Prostate gland (tissue), 2 donors: Measurements from ENCODE around the gene KRTAP8-1. TPM values are rescaled to one million over a fixed set of nuclear protein-coding genes. Genes with fewer than 3 reads are reported as not detected.

Experiments used
- DNase-seq: peaks from one replicate; pipeline ENCODE4 v3.0.0-alpha.2; 2019; ENCODE audit warnings: low spot score
- H3K27ac ChIP-seq, 2 donors: fragments of 200-600 bp; sonication (generic); 2 replicates each; pipeline ENCODE4 v1.5.1; 2017 to 2019
- H3K27me3 ChIP-seq: fragments of 200-600 bp; sonication (generic); replicated peaks from 2 replicates; pipeline ENCODE4 v1.5.1; 2019; ENCODE audit not compliant: insufficient read depth
- H3K36me3 ChIP-seq, 2 donors: fragments of 200-600 bp; sonication (generic); 1 replicate in 1 of 2; 2 replicates in 1 of 2; pipeline versions ENCODE4 v1.5.1 to v1.8.1; 2017 to 2019
- H3K4me1 ChIP-seq: fragments of 200-600 bp; sonication (generic); replicated peaks from 2 replicates; pipeline ENCODE4 v1.5.1; 2019
- H3K4me3 ChIP-seq, 2 donors: fragments of 200-600 bp; sonication (generic); 2 replicates each; pipeline ENCODE4 v1.5.1; 2017 to 2019
- H3K9me3 ChIP-seq: fragments of 200-600 bp; sonication (generic); 2 replicates; pipeline ENCODE4 v1.5.1; 2017
- POLR2A ChIP-seq: fragments of 450-650 bp; IDR thresholded peaks from one replicate; pipeline ENCODE4 v1.6.1; 2016; ENCODE audit warnings: antibody characterized with exemption, mild to moderate bottlenecking
- POLR2AphosphoS5 ChIP-seq: sonication (generic); formaldehyde crosslinking; IDR thresholded peaks from one replicate; pipeline ENCODE4 v1.6.1; 2017; ENCODE audit warnings: antibody characterized with exemption
- WGBS: methylation state at CpG from one replicate; pipeline ENCODE4 v1.1.5; 2018; 5-methylcytosine and 5-hydroxymethylcytosine counted together
- intact Hi-C: fragments of 100-400 bp; cut with DNase I; formaldehyde crosslinking; loops from one replicate; pipeline ENCODE4 v1.14.2; 2022
- total RNA-seq, 2 donors: library from RNA; depleted of rRNA; stranded (reverse); fragments of >200 nt; gene quantifications; one replicate each; pipeline ENCODE4 v1.1.0, GENCODE V29; 2016
- TF ChIP-seq, protein P1 (sequence below), 4 experiments: fragments of 200-600 bp in 2 of 4; fragments of 450-650 bp in 2 of 4; sonication (generic) in 2 of 4; IDR thresholded peaks; 1 replicate in 3 of 4; 2 replicates in 1 of 4; pipeline ENCODE4 v1.5.1; 2016 to 2019; ENCODE audit warnings: antibody characterized with exemption in 4 of 4, mild to moderate bottlenecking in 2 of 4, moderate library complexity in 2 of 4

Gene KRTAP8-1
- total RNA-seq, 2 donors from 2014 or later = 2.7 TPM; not detected in 1

DNA sequence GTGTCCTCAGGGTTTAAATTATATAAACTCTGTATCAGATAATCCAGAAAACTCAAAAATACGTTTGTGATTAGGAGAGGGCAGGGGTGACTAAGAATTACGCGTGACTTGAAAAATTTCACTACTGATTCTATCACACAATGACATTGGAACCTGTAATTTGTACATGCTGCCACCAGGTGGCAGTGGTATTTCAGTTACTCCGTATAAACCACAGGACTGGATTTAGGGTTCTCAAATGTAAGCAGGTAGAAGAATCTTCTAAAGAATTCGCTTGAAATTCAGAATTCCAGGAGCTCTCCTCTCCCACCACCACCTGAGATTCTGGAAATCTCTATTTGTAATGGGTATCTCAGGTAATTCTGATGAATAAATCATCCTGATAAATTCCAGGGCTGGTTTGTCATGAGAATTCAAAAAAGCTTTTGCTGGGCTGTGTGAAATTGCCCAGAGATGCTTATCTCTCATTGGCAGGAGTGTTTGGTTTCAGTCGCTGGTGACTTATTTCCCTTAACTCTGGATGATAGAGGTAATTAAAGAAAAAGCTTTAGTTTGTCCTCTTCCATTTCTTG is 18.2 kb upstream of the KRTAP8-1 start:
- Histone ChIP-seq H3K36me3 (no peaks in the 10 kb centered on the region), H3K27ac (no peak overlapping the region), H3K9me3 (no peaks in the 10 kb centered on the region), H3K4me1 (no peaks in the 10 kb centered on the region), H3K27me3 (no peaks in the 10 kb centered on the region), H3K4me3 (no peak overlapping the region)
- DNase-seq = no peak
- 44% methylated on average over 6 of the region's 6 CpGs for WGBS
- TF ChIP-seq, protein P1, sequence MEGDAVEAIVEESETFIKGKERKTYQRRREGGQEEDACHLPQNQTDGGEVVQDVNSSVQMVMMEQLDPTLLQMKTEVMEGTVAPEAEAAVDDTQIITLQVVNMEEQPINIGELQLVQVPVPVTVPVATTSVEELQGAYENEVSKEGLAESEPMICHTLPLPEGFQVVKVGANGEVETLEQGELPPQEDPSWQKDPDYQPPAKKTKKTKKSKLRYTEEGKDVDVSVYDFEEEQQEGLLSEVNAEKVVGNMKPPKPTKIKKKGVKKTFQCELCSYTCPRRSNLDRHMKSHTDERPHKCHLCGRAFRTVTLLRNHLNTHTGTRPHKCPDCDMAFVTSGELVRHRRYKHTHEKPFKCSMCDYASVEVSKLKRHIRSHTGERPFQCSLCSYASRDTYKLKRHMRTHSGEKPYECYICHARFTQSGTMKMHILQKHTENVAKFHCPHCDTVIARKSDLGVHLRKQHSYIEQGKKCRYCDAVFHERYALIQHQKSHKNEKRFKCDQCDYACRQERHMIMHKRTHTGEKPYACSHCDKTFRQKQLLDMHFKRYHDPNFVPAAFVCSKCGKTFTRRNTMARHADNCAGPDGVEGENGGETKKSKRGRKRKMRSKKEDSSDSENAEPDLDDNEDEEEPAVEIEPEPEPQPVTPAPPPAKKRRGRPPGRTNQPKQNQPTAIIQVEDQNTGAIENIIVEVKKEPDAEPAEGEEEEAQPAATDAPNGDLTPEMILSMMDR (IDR thresholded peaks at IDR 0.05) = peak in 2 of 4 experiments; percentile 11 to 40
- TF ChIP-seq POLR2AphosphoS5 (no peak), POLR2A (no peak)
- intact Hi-C loops = no loop called here

DNA sequence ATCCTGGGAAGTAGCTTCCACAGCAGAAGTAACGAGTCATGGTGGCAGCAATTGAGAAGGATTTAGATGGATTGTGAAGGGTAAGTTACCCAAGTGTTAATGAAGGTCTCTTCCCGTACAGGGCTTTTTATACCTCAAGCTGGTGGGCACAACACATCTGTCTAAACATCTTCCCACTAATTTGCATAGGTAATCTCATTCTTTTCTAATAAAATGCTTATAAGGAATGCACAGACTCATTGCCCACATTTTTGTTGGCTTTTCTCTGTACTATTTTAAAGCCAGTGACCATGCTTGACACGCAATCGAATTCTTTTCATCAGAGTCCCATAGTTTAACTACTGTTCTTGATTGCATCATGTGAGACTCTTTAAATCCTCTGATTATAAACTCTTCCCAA is 16.6 kb upstream of the KRTAP8-1 start, which contains the start of gene KRTAP7-1:
Gene KRTAP7-1 (minus strand): TSS at position 101 of the 400 bp plus-strand sequence. CDS start 61 bp downstream, at position 40.
- Histone ChIP-seq H3K4me1 (no peaks in the 10 kb centered on the region), H3K27ac (no peak within 1 kb of the TSS), H3K27me3 (no peaks in the 10 kb centered on the region), H3K9me3 (no peaks in the 10 kb centered on the region), H3K36me3 (no peaks in the 10 kb centered on the region), H3K4me3 (no peak within 1 kb of the TSS)
- TF ChIP-seq POLR2A = no peak
- no peak for TF ChIP-seq POLR2AphosphoS5
- 68% methylated on average over 4 of the region's 4 CpGs for WGBS
- intact Hi-C loops = no loop called here
- no peak for DNase-seq

DNA sequence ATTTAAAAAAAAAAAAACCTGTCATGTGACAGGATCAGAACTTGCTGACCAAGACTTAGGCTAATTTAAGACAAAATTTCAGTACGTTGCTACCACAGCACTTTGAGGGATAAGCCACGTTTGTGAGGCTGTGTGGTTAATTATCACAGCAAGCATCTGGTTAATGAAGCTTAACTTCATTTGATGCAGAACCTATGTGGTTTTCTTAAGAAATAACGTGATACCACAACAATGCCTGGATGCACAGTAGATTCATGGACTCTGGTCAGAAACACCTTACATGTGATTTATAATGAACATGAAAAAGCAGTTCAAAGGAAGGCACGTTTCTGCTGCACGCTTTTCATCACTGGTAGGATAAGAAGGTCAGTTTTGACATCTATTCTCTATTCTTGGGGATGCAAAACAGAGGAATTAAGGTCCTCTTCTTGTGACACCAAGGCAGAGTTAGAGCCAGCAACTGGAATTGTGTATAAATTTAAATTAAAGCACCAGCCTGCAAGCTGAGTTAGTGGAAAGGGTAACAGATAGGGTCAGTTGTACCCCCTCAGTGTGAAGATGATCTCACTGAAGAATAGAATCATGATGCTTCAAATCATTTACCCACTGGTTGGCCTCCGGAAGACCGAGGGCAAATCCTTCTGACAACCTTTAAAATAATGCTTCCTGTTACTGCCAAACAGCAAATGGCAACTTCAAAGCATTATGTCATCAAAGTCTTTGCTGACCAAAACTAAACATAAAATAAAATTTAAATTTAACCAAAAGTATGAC is 6.0 kb upstream of the KRTAP8-1 start:
- no peak for DNase-seq
- H3K4me3 ChIP-seq = no peak overlapping the region
- 65% methylated on average over 7 of the region's 7 CpGs for WGBS
- H3K27ac ChIP-seq = no peak overlapping the region
- no peak for TF ChIP-seq POLR2A
- no peak for TF ChIP-seq POLR2AphosphoS5
- TF ChIP-seq, protein P1 (IDR thresholded peaks at IDR 0.05) = no peak
- intact Hi-C loops = no loop called here
- no peaks in the 10 kb centered on the region for H3K9me3 ChIP-seq
- no peaks in the 10 kb centered on the region for H3K27me3 ChIP-seq
- no peaks in the 10 kb centered on the region for H3K4me1 ChIP-seq
- H3K36me3 ChIP-seq = no peaks in the 10 kb centered on the region

DNA sequence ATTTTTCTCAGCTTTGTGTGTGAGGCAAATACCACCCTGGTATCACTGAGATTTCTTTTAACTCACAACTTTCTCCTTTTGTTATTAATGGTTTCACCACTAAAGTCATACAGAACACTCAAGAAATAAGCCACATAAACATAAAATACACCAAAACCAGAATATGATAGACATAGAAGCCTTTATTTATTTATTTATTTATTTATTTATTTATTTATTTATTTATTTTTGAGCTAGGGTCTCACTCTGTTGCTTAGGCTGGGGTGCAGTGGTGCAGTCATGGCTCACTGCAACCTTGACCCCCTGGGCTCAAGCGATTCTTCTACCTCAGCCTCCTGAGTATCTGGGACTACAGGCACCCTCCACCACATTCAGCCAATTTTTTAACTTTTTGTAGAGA is 12.5 kb downstream of the KRTAP8-1 start:
- Histone ChIP-seq H3K27me3 (no peaks in the 10 kb centered on the region), H3K27ac (no peak overlapping the region), H3K9me3 (no peaks in the 10 kb centered on the region), H3K4me3 (no peak overlapping the region), H3K36me3 (no peaks in the 10 kb centered on the region), H3K4me1 (no peaks in the 10 kb centered on the region)
- no peak for TF ChIP-seq POLR2AphosphoS5
- TF ChIP-seq POLR2A = no peak
- TF ChIP-seq, protein P1 (IDR thresholded peaks at IDR 0.05) = no peak
- no peak for DNase-seq
- intact Hi-C loops = no loop called here
- WGBS = 89% methylated on average over 1 of the region's 1 CpG

DNA sequence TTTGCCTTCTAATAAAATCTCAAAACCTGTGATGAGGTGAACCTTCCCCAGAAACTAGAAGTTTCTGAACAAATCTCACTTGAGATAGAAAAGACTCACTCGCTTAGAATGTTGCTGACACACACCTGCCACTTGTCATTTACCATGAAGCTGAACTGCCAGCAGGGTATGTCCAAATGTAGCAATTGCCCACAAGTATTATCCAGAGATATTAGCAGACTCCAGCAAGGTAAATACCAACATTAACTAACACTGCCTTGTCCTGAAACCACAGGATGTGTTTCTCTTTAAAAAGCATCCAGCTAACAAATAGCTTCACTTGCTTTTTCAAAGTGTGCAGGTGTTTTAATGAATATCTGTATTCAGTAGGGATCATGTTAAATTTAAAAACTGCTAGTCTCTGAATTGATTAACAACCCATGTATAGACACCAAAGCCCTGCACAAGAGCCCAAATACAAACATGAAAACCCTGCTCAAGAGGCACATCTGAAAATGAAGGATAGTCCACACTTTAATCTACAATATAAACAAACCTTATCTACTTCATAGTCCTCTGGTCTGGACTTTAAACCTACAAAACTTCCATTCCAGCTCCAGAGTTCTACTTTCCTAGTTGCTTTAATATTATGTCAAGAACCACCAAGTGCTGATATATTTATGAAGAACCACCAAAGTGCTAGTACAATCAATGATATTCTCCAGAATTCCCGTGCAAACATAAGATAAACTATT is 19.3 kb downstream of the KRTAP8-1 start:
- Histone ChIP-seq H3K4me3 (no peak overlapping the region), H3K36me3 (no peaks in the 10 kb centered on the region), H3K4me1 (no peaks in the 10 kb centered on the region), H3K27ac (no peak overlapping the region), H3K27me3 (no peaks in the 10 kb centered on the region), H3K9me3 (no peaks in the 10 kb centered on the region)
- intact Hi-C loops = no loop called here
- 66% methylated on average over 2 of the region's 2 CpGs for WGBS
- TF ChIP-seq POLR2AphosphoS5 (no peak), POLR2A (no peak)
- TF ChIP-seq, protein P1 (IDR thresholded peaks at IDR 0.05) = no peak
- DNase-seq = no peak
